Measurements from ENCODE around the gene MARCHF3. TPM values are rescaled to one million over a fixed set of nuclear protein-coding genes. Genes with fewer than 3 reads are reported as not detected.

The MARCHF3 gene
- polyA plus RNA-seq, 2 of the 4 experiments (the other 2 are of a cell fraction), result 0.39 to 0.68 TPM

- Histone ChIP-seq H3K4me3 (no peak overlapping the region), H3K9me3 (no peaks in the 10 kb centered on the region), H3K4me2 (no peak overlapping the region), H3K27ac (no peak overlapping the region), H3K4me1 (no peaks in the 10 kb centered on the region)
- FAIRE-seq (no peak), DNase-seq (ENCODE audit: low read depth in 1 of 2, low spot score in 1 of 2) (no peak), ATAC-seq (no peak)
- CTCF ChIA-PET, result interaction anchor here (0.8 kb wide), 1 partner anchor 27 kb away, joined by 4 read pairs; no protein-coding TSS in a partner anchor
- WGBS (ENCODE audit: missing lambda C conversion rate), result 79% methylated on average over 3 of the region's 3 CpGs
- peak; percentile 34 for TF ChIP-seq MAFK (IDR thresholded peaks at IDR 0.05; ENCODE audit: partially characterized antibody)
- no peak for TF ChIP-seq HMGXB4 (CRISPR knock-in tag; IDR thresholded peaks at IDR 0.05; ENCODE audit: borderline replicate concordance)
- POLR2A ChIA-PET, result no interaction called here
Measured at GRCh38 chr5:126998895-126999570, 31.3 kb downstream of the MARCHF3 start.

- FAIRE-seq (no peak), DNase-seq (ENCODE audit: low read depth in 1 of 2, low spot score in 1 of 2) (no peak), ATAC-seq (no peak)
- Histone ChIP-seq H3K4me3 (no peak overlapping the region), H3K27ac (no peak overlapping the region), H3K9me3 (no peaks in the 10 kb centered on the region), H3K4me1 (no peaks in the 10 kb centered on the region), H3K4me2 (no peak overlapping the region)
- 65% methylated on average over 2 of the region's 2 CpGs for WGBS (ENCODE audit: missing lambda C conversion rate)
- POLR2A ChIA-PET, result no interaction called here
- CTCF ChIA-PET, result interaction anchor here (0.8 kb wide), 1 partner anchor 9 kb away, joined by 4 read pairs; no protein-coding TSS in a partner anchor
- TF ChIP-seq SREBF2 (IDR thresholded peaks at IDR 0.05), result no peak
Measured at GRCh38 chr5:126998201-126998631, 32.1 kb downstream of the MARCHF3 start.

- Histone ChIP-seq H3K4me3 (no peak overlapping the region), H3K4me2 (no peak overlapping the region), H3K4me1 (no peaks in the 10 kb centered on the region), H3K9me3 (no peaks in the 10 kb centered on the region), H3K27ac (no peak overlapping the region)
- ATAC-seq (no peak), FAIRE-seq (no peak), DNase-seq (ENCODE audit: low read depth in 1 of 2, low spot score in 1 of 2) (no peak)
- ChIA-PET POLR2A (no interaction called here), CTCF (no interaction called here)
- WGBS (ENCODE audit: missing lambda C conversion rate), result 4% methylated on average over 1 of the region's 1 CpG
- TF ChIP-seq PBX3 (IDR thresholded peaks at IDR 0.05) (no peak), MYC (IDR thresholded peaks at IDR 0.05; ENCODE audit: borderline replicate concordance, low read length) (no peak), HEYL (CRISPR knock-in tag; IDR thresholded peaks at IDR 0.05) (no peak), ZC3H11A (IDR thresholded peaks at IDR 0.05) (no peak), EHF (CRISPR knock-in tag; IDR thresholded peaks at IDR 0.05) (no peak), RNF2 (IDR thresholded peaks at IDR 0.05; ENCODE audit: borderline replicate concordance, low read depth) (no peak)
Measured at GRCh38 chr5:126995689-126996088, 34.7 kb downstream of the MARCHF3 start.

GRCh38 chr5:126995039-126995438 lies 35.3 kb downstream of the MARCHF3 start:
- CTCF ChIA-PET, result no interaction called here
- H3K4me3 ChIP-seq, result no peak overlapping the region
- FAIRE-seq, result no peak
- POLR2A ChIA-PET, result no interaction called here
- no peaks in the 10 kb centered on the region for H3K4me1 ChIP-seq
- TF ChIP-seq HMGXB4 (CRISPR knock-in tag; IDR thresholded peaks at IDR 0.05; ENCODE audit: borderline replicate concordance) (no peak), ELK1 (IDR thresholded peaks at IDR 0.05; ENCODE audit: low read depth, low read length) (no peak), EHF (CRISPR knock-in tag; IDR thresholded peaks at IDR 0.05) (no peak), HES2 (IDR thresholded peaks at IDR 0.05) (no peak), SREBF2 (IDR thresholded peaks at IDR 0.05) (no peak), NR3C1 (IDR thresholded peaks at IDR 0.05) (no peak), FOSL2 (IDR thresholded peaks at IDR 0.05) (no peak), FOSL2 (CRISPR knock-in tag; IDR thresholded peaks at IDR 0.05) (no peak), RFX5 (IDR thresholded peaks at IDR 0.05) (no peak), BHLHE40 (IDR thresholded peaks at IDR 0.05; ENCODE audit: low read depth, low read length) (no peak), CBX2 (IDR thresholded peaks at IDR 0.05; ENCODE audit: borderline replicate concordance, low read depth) (no peak), PHF8 (IDR thresholded peaks at IDR 0.05; ENCODE audit: borderline replicate concordance, low read depth) (no peak), HOXB5 (CRISPR knock-in tag; IDR thresholded peaks at IDR 0.05) (no peak), POLR2A (IDR thresholded peaks at IDR 0.05; ENCODE audit: low read length) (no peak)
- DNase-seq (ENCODE audit: low read depth in 1 of 2, low spot score in 1 of 2), result no peak
- no peak for ATAC-seq
- WGBS (ENCODE audit: missing lambda C conversion rate), result 52% methylated on average over 3 of the region's 3 CpGs
- no peaks in the 10 kb centered on the region for H3K9me3 ChIP-seq
- H3K4me2 ChIP-seq, result no peak overlapping the region
- no peak overlapping the region for H3K27ac ChIP-seq

All from A549 (cell line).